ENCODE data around the gene ATRN. TPM values are rescaled to one million over a fixed set of nuclear protein-coding genes. Genes with fewer than 3 reads are reported as not detected.

ATRN gene
- total and polyA plus RNA-seq, 2 donors (not counting 3 experiments of a cell fraction or from before 2014, with no cell fraction given) = 32.3 to 33.1 TPM

DNA sequence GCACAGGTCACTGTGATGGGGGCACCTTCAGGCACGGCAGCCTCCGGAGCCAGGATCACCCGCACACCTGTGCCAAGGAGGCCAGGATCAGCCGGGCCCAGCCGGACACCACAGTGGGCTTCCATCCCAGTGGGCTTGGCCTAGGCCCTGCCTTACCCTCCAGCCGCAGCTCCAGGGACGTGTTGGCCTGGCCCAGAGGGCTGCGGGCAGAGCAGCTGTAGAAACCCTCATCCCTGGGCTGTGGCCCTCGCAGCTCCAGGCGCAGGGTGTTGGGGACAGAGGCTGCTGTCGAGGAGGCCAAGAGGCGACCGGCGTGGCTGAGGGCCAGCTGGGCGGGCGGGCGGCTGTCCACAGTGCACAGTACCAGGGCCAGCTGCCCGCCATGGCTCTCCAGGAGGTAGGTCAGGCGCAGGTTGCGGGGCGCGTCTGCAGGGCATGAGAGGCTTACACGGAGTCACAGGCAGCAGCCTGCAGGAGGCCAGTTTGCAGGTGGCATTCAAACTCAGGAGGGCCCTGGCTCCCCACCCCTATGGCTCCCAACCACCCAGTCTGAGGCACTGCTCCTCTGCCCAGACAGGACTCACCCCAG is 222.0 kb downstream of the ATRN start:
- no TSS peak for BruUV-seq (replicated peaks)
- dilution Hi-C loops (cut with MboI; ENCODE audit: extremely low pct_ligation_motif_present, low sequenced_read_pairs) = no loop called here
- intact Hi-C loops (cut with micrococcal nuclease) = no loop called here
- CTCF ChIA-PET = interaction anchor here (4.5 to 12.6 kb wide), 3 partner anchors 16 to 17 kb away, joined by 23 to 112 read pairs (median 39); no protein-coding TSS in a partner anchor
- TF ChIP-seq POLR2AphosphoS5 (IDR thresholded peaks at IDR 0.05; ENCODE audit: insufficient read depth, low read depth, low read length) = no peak
- no peak for TF ChIP-seq FOS (IDR thresholded peaks at IDR 0.05; ENCODE audit: borderline replicate concordance, insufficient read depth, low read length)
- TF ChIP-seq, protein P1, sequence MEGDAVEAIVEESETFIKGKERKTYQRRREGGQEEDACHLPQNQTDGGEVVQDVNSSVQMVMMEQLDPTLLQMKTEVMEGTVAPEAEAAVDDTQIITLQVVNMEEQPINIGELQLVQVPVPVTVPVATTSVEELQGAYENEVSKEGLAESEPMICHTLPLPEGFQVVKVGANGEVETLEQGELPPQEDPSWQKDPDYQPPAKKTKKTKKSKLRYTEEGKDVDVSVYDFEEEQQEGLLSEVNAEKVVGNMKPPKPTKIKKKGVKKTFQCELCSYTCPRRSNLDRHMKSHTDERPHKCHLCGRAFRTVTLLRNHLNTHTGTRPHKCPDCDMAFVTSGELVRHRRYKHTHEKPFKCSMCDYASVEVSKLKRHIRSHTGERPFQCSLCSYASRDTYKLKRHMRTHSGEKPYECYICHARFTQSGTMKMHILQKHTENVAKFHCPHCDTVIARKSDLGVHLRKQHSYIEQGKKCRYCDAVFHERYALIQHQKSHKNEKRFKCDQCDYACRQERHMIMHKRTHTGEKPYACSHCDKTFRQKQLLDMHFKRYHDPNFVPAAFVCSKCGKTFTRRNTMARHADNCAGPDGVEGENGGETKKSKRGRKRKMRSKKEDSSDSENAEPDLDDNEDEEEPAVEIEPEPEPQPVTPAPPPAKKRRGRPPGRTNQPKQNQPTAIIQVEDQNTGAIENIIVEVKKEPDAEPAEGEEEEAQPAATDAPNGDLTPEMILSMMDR (IDR thresholded peaks at IDR 0.05; ENCODE audit: extremely low read depth in 1 of 2, insufficient read depth in 1 of 2, low read depth in 1 of 2, low read length in 2 of 2) = no peak
- TF ChIP-seq GATA2 (IDR thresholded peaks at IDR 0.05; ENCODE audit: insufficient read depth, insufficient read length, low read depth, low read length) = no peak
- no peak for TF ChIP-seq EZH2 (IDR thresholded peaks at IDR 0.05; ENCODE audit: borderline replicate concordance, low read depth, low read length, severe bottlenecking)
- TF ChIP-seq MAX (IDR thresholded peaks at IDR 0.05; ENCODE audit: insufficient read depth, insufficient read length) = no peak
- FAIRE-seq = no peak
- POLR2A ChIA-PET = no interaction called here
- Histone ChIP-seq H3K27me3 (ENCODE audit: control insufficient read depth in 2 of 2, insufficient read depth in 2 of 2, low read length in 2 of 2) (no peaks in the 10 kb centered on the region), H3K79me2 (ENCODE audit: control insufficient read depth, insufficient read depth, low read length) (no peaks in the 10 kb centered on the region), H2AFZ (ENCODE audit: low read depth, low read length) (no peak overlapping the region), H3K4me1 (ENCODE audit: control insufficient read depth, extremely low read depth, insufficient read depth, low read length) (no peaks in the 10 kb centered on the region), H3K9me3 (replicated peaks; ENCODE audit: control insufficient read depth, insufficient read depth, low read length) (no peaks in the 10 kb centered on the region), H3K9ac (replicated peaks; ENCODE audit: extremely low read depth, insufficient read depth, low read length) (no peak overlapping the region), H4K20me1 (replicated peaks; ENCODE audit: control insufficient read depth, extremely low read depth, insufficient read depth, low read length) (no peaks in the 10 kb centered on the region), H3K4me3 (replicated peaks in 1 of 3; ENCODE audit: insufficient read depth in 1 of 3, low read depth in 1 of 3, low read length in 3 of 3) (no peak overlapping the region), H3K27ac (ENCODE audit: insufficient read depth, low read depth, low read length) (no peak overlapping the region), H3K4me2 (ENCODE audit: insufficient read depth, low read length) (no peak overlapping the region), H3K36me3 (ENCODE audit: control insufficient read depth in 2 of 2, extremely low read depth in 1 of 2, insufficient read depth in 2 of 2, low read length in 2 of 2) (no peaks in the 10 kb centered on the region), H3K9me1 (replicated peaks; ENCODE audit: control insufficient read depth, extremely low read depth, insufficient read depth, low read length) (no peaks in the 10 kb centered on the region)
- no peak for DNase-seq (ENCODE audit: low read depth, low spot score)
